HepG2 (cell line): Measurements from ENCODE around the gene SLC39A2. TPM values are rescaled to one million over a fixed set of nuclear protein-coding genes. Genes with fewer than 3 reads are reported as not detected.

Source experiments
- ARNTL ChIP-seq: sonication (generic); formaldehyde crosslinking; IDR thresholded peaks from 2 replicates; pipeline ENCODE4 v1.4.0; 2020; ENCODE audit warnings: mild to moderate bottlenecking, missing genetic modification reagents
- CREM ChIP-seq, 2 experiments: sonication (generic) in 1 of 2; formaldehyde crosslinking in 1 of 2; IDR thresholded peaks; 2 replicates each; pipeline versions ENCODE4 v1.4.0 to v1.6.1; 2016 to 2020; ENCODE audit warnings: antibody characterized with exemption in 1 of 2, mild to moderate bottlenecking in 1 of 2, missing genetic modification reagents in 1 of 2
- GTF3A ChIP-seq: sonication (generic); formaldehyde crosslinking; conservative IDR thresholded peaks from 2 replicates; pipeline ENCODE4 v1.4.0; 2020; ENCODE audit warnings: mild to moderate bottlenecking, missing genetic modification reagents
- KLF16 ChIP-seq, 2 experiments: sonication (generic) in 1 of 2; formaldehyde crosslinking in 1 of 2; IDR thresholded peaks; 2 replicates each; pipeline versions ENCODE4 v1.6.1 to v1.8.0; 2016 to 2023; ENCODE audit warnings: missing genetic modification reagents in 2 of 2, missing compliant biosample characterization in 1 of 2
- MED1 ChIP-seq: sonication (generic); formaldehyde crosslinking; IDR thresholded peaks from 2 replicates; pipeline ENCODE4 v1.4.0; 2020; ENCODE audit warnings: missing genetic modification reagents
- MIXL1 ChIP-seq: IDR thresholded peaks from 2 replicates; pipeline ENCODE4 v1.6.1; 2016
- POLR2AphosphoS2 ChIP-seq: IDR thresholded peaks from 2 replicates; pipeline ENCODE4 v1.6.1; 2011; ENCODE audit warnings: low read depth, low read length, improper control_type of control experiment
- PREB ChIP-seq: sonication (generic); formaldehyde crosslinking; IDR thresholded peaks from 2 replicates; pipeline ENCODE4 v1.4.0; 2020; ENCODE audit warnings: missing genetic modification reagents
- RXRB ChIP-seq: IDR thresholded peaks from 2 replicates; pipeline ENCODE4 v1.6.1; 2016; ENCODE audit warnings: borderline replicate concordance, missing genetic modification reagents, missing compliant biosample characterization
- SCMH1 ChIP-seq: sonication (generic); formaldehyde crosslinking; IDR thresholded peaks from 2 replicates; pipeline ENCODE4 v1.9.0; 2021; ENCODE audit warnings: missing genetic modification reagents, mild to moderate bottlenecking, borderline replicate concordance
- TEAD2 ChIP-seq: sonication (generic); formaldehyde crosslinking; IDR thresholded peaks from 2 replicates; pipeline ENCODE4 v1.9.0; 2021; ENCODE audit warnings: missing genetic modification reagents
- ZNF264 ChIP-seq: sonication (generic); formaldehyde crosslinking; IDR thresholded peaks from 2 replicates; pipeline ENCODE4 v1.4.0; 2020; ENCODE audit warnings: missing genetic modification reagents
- ZNF44 ChIP-seq: sonication (generic); formaldehyde crosslinking; IDR thresholded peaks from 2 replicates; pipeline ENCODE4 v1.5.1; 2020; ENCODE audit warnings: mild to moderate bottlenecking, missing genetic modification reagents
- ZNF558 ChIP-seq: sonication (generic); formaldehyde crosslinking; IDR thresholded peaks from 2 replicates; pipeline ENCODE4 v1.9.0; 2022; ENCODE audit warnings: mild to moderate bottlenecking, missing genetic modification reagents, borderline replicate concordance
- ZNF616 ChIP-seq: sonication (generic); formaldehyde crosslinking; IDR thresholded peaks from 2 replicates; pipeline ENCODE4 v1.5.0; 2020; ENCODE audit warnings: low read depth, mild to moderate bottlenecking, missing genetic modification reagents
- polyA plus RNA-seq, 8 experiments: library from polyadenylated mRNA; depleted of rRNA in 3 of 8; stranded (reverse) in 7 of 8; unstranded in 1 of 8; fragments of >200 nt; fragmentation: Illumina TruSeq in 4 of 8; extraction: Trizol in 4 of 8; gene quantifications; 2 replicates each; pipeline versions ENCODE4 v1.2.1 to v1.2.3, GENCODE V29; 2011 to 2016; ENCODE audit warnings: low read depth in 4 of 8, missing spikeins in 1 of 8, mixed read lengths in 1 of 8; ENCODE audit not compliant: insufficient read depth in 1 of 8
- total RNA-seq, 5 experiments: library from RNA; depleted of rRNA; stranded (reverse); fragments of >200 nt; fragmentation: Illumina TruSeq; extraction: Trizol; gene quantifications; 2 replicates each; pipeline ENCODE4 v1.2.3, GENCODE V29; 2016; ENCODE audit warnings: low read depth in 1 of 5
- TF ChIP-seq, protein P1 (sequence below): sonication (generic); formaldehyde crosslinking; IDR thresholded peaks from 2 replicates; pipeline ENCODE4 v1.5.1; 2020; ENCODE audit warnings: mild to moderate bottlenecking, moderate library complexity, missing genetic modification reagents
- TF ChIP-seq, protein P2 (sequence below): IDR thresholded peaks from 2 replicates; pipeline ENCODE4 v1.6.1; 2016; ENCODE audit warnings: mild to moderate bottlenecking
- TF ChIP-seq, protein P3 (sequence below): sonication (generic); formaldehyde crosslinking; IDR thresholded peaks from 2 replicates; pipeline ENCODE4 v1.4.0; 2020; ENCODE audit warnings: missing genetic modification reagents
- TF ChIP-seq, protein P4 (sequence below): sonication (generic); formaldehyde crosslinking; IDR thresholded peaks from 2 replicates; pipeline ENCODE4 v1.9.0; 2021; ENCODE audit warnings: missing genetic modification reagents, mild to moderate bottlenecking, borderline replicate concordance

The SLC39A2 gene
- total and polyA plus RNA-seq, 2 of the 13 experiments (the other 11 are each of a cell fraction or from before 2014, with no cell fraction given) = 0.08 to 0.11 TPM

DNA sequence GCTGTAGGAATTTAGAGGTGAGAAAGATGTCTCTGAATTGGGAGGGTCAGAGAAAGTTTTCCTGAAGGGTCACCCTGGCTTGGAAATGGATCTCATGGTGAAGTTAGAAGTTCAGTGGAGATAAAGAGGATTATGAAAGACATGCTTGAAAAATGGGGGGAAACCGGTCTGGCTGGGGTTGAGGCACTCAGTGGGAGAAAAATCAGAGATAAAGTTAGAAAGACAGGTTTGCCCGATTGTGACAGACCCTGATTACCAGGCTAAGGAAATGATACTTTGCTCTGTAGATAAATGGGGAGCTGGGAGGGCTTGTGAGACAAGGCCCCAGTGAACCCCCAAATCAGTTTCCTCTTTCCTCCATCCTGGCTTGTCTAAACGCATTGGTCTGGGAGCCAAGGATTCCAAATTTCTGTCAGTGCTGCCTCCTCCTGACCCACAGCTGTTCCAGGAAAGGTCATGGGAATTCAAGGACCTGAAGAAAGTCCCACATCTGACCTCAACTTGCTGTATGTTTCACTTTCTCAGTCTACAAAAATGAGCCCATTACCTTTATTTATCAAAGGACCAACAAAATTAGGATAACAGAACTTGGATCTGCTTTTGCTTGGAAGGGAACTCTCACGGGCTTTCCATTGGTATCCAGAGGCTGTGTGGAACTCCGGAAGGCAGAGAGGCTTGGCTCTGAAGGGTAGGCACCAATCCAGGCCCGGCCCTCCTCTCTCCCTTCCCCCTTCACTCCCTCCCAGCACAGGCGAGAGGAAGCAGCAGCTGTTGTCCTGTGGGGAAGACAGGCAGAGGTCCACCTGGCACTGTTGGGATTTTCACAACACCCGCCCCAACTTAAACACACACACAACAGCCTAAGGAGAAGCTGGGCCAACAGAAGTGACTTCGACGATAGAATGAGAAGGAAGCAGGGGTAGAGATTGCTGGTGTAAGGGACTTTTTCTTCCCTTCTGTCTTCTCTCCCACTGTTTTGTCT, 39.6 kb downstream of the SLC39A2 start (continued):
- TF ChIP-seq, protein P1, sequence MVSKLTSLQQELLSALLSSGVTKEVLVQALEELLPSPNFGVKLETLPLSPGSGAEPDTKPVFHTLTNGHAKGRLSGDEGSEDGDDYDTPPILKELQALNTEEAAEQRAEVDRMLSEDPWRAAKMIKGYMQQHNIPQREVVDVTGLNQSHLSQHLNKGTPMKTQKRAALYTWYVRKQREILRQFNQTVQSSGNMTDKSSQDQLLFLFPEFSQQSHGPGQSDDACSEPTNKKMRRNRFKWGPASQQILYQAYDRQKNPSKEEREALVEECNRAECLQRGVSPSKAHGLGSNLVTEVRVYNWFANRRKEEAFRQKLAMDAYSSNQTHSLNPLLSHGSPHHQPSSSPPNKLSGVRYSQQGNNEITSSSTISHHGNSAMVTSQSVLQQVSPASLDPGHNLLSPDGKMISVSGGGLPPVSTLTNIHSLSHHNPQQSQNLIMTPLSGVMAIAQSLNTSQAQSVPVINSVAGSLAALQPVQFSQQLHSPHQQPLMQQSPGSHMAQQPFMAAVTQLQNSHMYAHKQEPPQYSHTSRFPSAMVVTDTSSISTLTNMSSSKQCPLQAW (CRISPR knock-in tag) = peak; percentile 80
- TF ChIP-seq ZNF616 (CRISPR knock-in tag) (no peak), MED1 (peak; percentile 72), KLF16 (CRISPR knock-in tag; IDR thresholded peaks at IDR 0.05) (no peak), SCMH1 (CRISPR knock-in tag) (no peak), CREM (IDR thresholded peaks at IDR 0.05) (no peak), CREM (CRISPR knock-in tag; IDR thresholded peaks at IDR 0.05) (no peak), PREB (CRISPR knock-in tag) (no peak), GTF3A (no peak), ZNF558 (CRISPR knock-in tag) (no peak), TEAD2 (no peak), ZNF264 (CRISPR knock-in tag) (no peak), ZNF44 (CRISPR knock-in tag) (no peak), ARNTL (CRISPR knock-in tag) (no peak), MIXL1 (0 out of 2 replicates have a peak, but pooled peaks have one; percentile 45), RXRB (CRISPR knock-in tag) (peak; percentile 38; the same call in 1 of the 2 replicates), POLR2AphosphoS2 (no peak)
- TF ChIP-seq, protein P2, sequence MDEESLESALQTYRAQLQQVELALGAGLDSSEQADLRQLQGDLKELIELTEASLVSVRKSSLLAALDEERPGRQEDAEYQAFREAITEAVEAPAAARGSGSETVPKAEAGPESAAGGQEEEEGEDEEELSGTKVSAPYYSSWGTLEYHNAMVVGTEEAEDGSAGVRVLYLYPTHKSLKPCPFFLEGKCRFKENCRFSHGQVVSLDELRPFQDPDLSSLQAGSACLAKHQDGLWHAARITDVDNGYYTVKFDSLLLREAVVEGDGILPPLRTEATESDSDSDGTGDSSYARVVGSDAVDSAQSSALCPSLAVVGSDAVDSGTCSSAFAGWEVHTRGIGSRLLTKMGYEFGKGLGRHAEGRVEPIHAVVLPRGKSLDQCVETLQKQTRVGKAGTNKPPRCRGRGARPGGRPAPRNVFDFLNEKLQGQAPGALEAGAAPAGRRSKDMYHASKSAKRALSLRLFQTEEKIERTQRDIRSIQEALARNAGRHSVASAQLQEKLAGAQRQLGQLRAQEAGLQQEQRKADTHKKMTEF = 0 out of 2 replicates have a peak, but pooled peaks have one; percentile 26
- TF ChIP-seq, protein P3, sequence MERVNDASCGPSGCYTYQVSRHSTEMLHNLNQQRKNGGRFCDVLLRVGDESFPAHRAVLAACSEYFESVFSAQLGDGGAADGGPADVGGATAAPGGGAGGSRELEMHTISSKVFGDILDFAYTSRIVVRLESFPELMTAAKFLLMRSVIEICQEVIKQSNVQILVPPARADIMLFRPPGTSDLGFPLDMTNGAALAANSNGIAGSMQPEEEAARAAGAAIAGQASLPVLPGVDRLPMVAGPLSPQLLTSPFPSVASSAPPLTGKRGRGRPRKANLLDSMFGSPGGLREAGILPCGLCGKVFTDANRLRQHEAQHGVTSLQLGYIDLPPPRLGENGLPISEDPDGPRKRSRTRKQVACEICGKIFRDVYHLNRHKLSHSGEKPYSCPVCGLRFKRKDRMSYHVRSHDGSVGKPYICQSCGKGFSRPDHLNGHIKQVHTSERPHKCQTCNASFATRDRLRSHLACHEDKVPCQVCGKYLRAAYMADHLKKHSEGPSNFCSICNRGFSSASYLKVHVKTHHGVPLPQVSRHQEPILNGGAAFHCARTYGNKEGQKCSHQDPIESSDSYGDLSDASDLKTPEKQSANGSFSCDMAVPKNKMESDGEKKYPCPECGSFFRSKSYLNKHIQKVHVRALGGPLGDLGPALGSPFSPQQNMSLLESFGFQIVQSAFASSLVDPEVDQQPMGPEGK (CRISPR knock-in tag) = peak; percentile 76
- TF ChIP-seq, protein P4, sequence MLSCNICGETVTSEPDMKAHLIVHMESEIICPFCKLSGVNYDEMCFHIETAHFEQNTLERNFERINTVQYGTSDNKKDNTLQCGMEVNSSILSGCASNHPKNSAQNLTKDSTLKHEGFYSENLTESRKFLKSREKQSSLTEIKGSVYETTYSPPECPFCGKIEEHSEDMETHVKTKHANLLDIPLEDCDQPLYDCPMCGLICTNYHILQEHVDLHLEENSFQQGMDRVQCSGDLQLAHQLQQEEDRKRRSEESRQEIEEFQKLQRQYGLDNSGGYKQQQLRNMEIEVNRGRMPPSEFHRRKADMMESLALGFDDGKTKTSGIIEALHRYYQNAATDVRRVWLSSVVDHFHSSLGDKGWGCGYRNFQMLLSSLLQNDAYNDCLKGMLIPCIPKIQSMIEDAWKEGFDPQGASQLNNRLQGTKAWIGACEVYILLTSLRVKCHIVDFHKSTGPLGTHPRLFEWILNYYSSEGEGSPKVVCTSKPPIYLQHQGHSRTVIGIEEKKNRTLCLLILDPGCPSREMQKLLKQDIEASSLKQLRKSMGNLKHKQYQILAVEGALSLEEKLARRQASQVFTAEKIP = no peak
